ENCODE measurements around the gene RASAL1. TPM values are rescaled to one million over a fixed set of nuclear protein-coding genes. Genes with fewer than 3 reads are reported as not detected.

RASAL1 gene
- polyA plus RNA-seq, 1 of the 3 experiments (the other 2 are of a cell fraction) = not detected

GRCh38 chr12:113097716-113098440 is 37.7 kb downstream of the RASAL1 start:
- H3F3A ChIP-seq (replicated peaks; ENCODE audit: insufficient read depth) = no peaks in the 10 kb centered on the region
- peak overlapping the region in 1 of 2 experiments; percentile 71; a peak in 2 of 4 replicates for H3K27ac ChIP-seq (ENCODE audit: low read depth in 2 of 2, low read length in 1 of 2)
- H4K20me1 ChIP-seq (ENCODE audit: insufficient read depth) = no peaks in the 10 kb centered on the region
- no peaks in the 10 kb centered on the region for H3K9me2 ChIP-seq
- no peak overlapping the region for H2AFZ ChIP-seq (ENCODE audit: low read depth)
- peak; percentile 93 for DNase-seq
- WGBS (ENCODE audit: low lambda C conversion rate) = 41% methylated on average over 12 of the region's 14 CpGs
- H3K4me3 ChIP-seq (ENCODE audit: low read depth in 2 of 2, low read length in 1 of 2) = peak overlapping the region; percentile 2 to 5; a peak in 1 of 4 replicates
- H3K4me1 ChIP-seq (ENCODE audit: control insufficient read depth in 1 of 2, insufficient read depth in 2 of 2, low read depth in 1 of 2, low read length in 1 of 2) = peaks cover 0 to 14% of the 10 kb centered on the region in 2 experiments; a peak in 1 of 4 replicates
- no peaks in the 10 kb centered on the region for H3K27me3 ChIP-seq (ENCODE audit: insufficient read depth)
- POLR2A ChIA-PET = interaction anchor here (1.0 kb wide), 1 partner anchor 77 kb away, joined by 4 read pairs; no protein-coding TSS in a partner anchor
- no peak overlapping the region for H3K9ac ChIP-seq
- no peaks in the 10 kb centered on the region for H3K79me2 ChIP-seq (ENCODE audit: insufficient read depth)
- TF ChIP-seq FOSL2 (IDR thresholded peaks at IDR 0.05; ENCODE audit: borderline replicate concordance, low read depth) = no peak
- no peak for TF ChIP-seq EZH2phosphoT487 (IDR thresholded peaks at IDR 0.05; ENCODE audit: borderline replicate concordance, low read depth)
- no peak for TF ChIP-seq NRF1 (IDR thresholded peaks at IDR 0.05; ENCODE audit: low read depth, low read length)
- no peak for TF ChIP-seq EP300 (IDR thresholded peaks at IDR 0.05; ENCODE audit: borderline replicate concordance in 1 of 2, low read depth in 1 of 2, low read length in 1 of 2)
- TF ChIP-seq ELF1 (IDR thresholded peaks at IDR 0.05) = no peak
- no peak for TF ChIP-seq GABPA (IDR thresholded peaks at IDR 0.05; ENCODE audit: low read depth)
- TF ChIP-seq RFX5 (IDR thresholded peaks at IDR 0.05; ENCODE audit: low read length) = peak; percentile 93
- no peak for TF ChIP-seq SMC3 (IDR thresholded peaks at IDR 0.05; ENCODE audit: low read depth, low read length)
- no peak for TF ChIP-seq TEAD4 (IDR thresholded peaks at IDR 0.05; ENCODE audit: borderline replicate concordance, insufficient read depth)
- TF ChIP-seq GATA2 (CRISPR knock-in tag; IDR thresholded peaks at IDR 0.05) = no peak
- no peak for TF ChIP-seq TCF12 (IDR thresholded peaks at IDR 0.05)
- no peak for TF ChIP-seq POLR2AphosphoS5 (IDR thresholded peaks at IDR 0.05; ENCODE audit: low read depth, low read length)
- no peak for TF ChIP-seq NFIC (IDR thresholded peaks at IDR 0.05; ENCODE audit: borderline replicate concordance)
- no peak for TF ChIP-seq MAX (IDR thresholded peaks at IDR 0.05; ENCODE audit: low read depth)
- TF ChIP-seq SIN3A (IDR thresholded peaks at IDR 0.05; ENCODE audit: borderline replicate concordance, low read depth, low read length) = no peak
- TF ChIP-seq IRF3 (IDR thresholded peaks at IDR 0.05; ENCODE audit: low read depth, low read length) = peak; percentile 24; the same call in 1 of the 2 replicates
- TF ChIP-seq ZBTB33 (IDR thresholded peaks at IDR 0.05; ENCODE audit: borderline replicate concordance, low read depth) = no peak
- H3K9me3 ChIP-seq = no peaks in the 10 kb centered on the region
- CTCF ChIA-PET = interaction anchor here (0.7 to 5.3 kb wide), 32 partner anchors 9 to 349 kb away, joined by 3 to 38 read pairs (median 6); partner anchors contain the start of gene RASAL1
- no peaks in the 10 kb centered on the region for H3K36me3 ChIP-seq (replicated peaks in 1 of 2; ENCODE audit: control insufficient read depth in 1 of 2, insufficient read depth in 2 of 2, low read length in 1 of 2)
- H3K4me2 ChIP-seq = no peak overlapping the region
